ENCODE measurements around the gene DDX11. TPM values are rescaled to one million over a fixed set of nuclear protein-coding genes. Genes with fewer than 3 reads are reported as not detected.
"Not testable (repeated sequence)": the region's sequence is repeated elsewhere in the genome, so short reads cannot be mapped to it uniquely, and the experiment has no call there.

DDX11 gene
- total RNA-seq, 1 experiment from 2014 or later: 17.4 TPM

GRCh38 chr12:31109773-31110172, 36.1 kb downstream of the DDX11 start:
- in situ Hi-C loops (cut with HindIII; ENCODE audit: low pct_unique_long_range_greater_than_20kb, low sequenced_read_pairs); DNase-seq (ENCODE audit: low read depth, low spot score): not testable (repeated sequence)

GRCh38 chr12:31110263-31110662, 36.6 kb downstream of the DDX11 start:
- in situ Hi-C loops (cut with HindIII; ENCODE audit: low pct_unique_long_range_greater_than_20kb, low sequenced_read_pairs); DNase-seq (ENCODE audit: low read depth, low spot score): not testable (repeated sequence)

GRCh38 chr12:31115092-31115601, 41.5 kb downstream of the DDX11 start:
- in situ Hi-C loops (cut with HindIII; ENCODE audit: low pct_unique_long_range_greater_than_20kb, low sequenced_read_pairs); DNase-seq (ENCODE audit: low read depth, low spot score): not testable (repeated sequence)

- in situ Hi-C loops (cut with HindIII; ENCODE audit: low pct_unique_long_range_greater_than_20kb, low sequenced_read_pairs); DNase-seq (ENCODE audit: low read depth, low spot score): not testable (repeated sequence)
Measured at GRCh38 chr12:31116846-31117202, 43.2 kb downstream of the DDX11 start.

DNA sequence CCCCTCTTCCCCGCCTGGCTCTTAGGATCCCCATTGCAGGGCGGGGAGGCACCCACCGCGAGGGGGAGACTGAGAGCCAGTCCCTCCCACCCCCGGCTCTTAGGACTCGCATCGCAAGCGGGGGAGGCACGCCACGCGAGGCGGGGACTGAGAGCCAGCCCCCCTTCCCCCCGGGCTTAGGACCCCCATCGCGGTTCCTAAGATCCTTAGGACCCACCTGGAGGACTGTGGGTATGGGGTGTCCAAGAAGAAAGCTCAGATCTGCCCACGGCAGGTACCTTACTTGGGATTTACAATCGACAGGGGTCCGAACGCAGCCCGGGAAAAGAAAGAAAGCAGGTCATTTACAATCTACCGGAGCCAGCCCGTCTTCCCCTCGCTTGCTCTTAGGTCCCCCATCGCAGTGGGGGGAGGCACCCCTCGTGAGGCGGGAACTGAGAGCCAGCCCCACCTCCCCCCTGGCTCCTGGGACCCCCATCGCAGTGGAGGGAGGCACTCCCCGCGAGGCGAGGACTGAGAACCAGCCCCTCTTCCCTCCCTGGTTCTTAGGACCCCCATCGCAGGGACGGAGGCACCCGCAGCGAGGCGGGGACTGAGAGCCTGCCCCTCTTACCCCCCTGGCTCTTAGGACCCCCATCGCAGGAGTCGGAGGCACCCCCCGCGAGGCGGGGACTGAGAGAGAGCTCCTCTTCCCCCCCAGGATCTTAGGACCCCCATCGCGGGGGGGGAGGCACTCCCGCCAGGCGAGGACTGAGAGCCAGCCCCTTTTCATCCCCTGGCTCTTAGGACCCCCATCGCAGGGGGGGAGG, 43.7 kb downstream of the DDX11 start:
- in situ Hi-C loops (cut with HindIII; ENCODE audit: low pct_unique_long_range_greater_than_20kb, low sequenced_read_pairs): no loop called here

DNA sequence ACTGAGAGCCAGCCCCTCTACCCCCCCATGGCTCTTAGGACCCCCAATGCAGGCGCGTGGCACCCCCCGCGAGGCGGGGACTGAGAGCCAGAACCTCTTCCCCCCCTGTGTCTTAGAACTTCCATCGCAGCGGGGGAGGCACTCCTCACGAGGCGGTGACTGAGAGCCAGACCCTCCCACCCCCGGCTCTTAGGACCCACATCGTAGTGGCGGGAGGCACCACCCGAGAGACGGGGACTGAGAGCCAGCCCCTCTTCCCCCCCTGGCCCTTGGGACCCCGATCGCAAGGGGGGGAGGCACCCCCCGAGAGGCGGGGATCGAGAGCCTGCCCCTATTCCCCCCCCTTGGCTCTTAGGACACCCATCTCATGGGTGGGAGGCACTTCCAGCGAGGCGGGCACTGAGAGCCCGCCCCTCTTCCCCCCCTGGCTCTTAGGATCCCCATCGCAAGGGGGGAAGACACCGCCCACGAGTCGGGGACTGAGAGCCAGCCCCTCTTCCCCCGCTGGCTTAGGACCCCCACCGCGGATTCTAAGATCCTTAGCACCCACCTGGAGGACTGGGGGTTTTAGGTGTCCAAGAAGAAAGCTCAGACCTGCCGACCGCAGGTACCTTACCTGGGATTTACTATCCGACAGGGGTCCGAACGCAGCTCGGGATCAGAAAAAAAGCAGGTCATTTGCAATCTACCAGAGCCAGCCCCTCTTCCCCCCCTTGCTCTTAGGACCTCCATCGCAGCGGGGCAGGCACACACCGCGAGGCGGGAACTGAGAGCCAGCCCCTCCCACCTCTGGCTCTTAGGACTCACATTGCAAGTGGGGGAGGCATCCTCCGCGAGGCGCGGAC, 44.9 kb downstream of the DDX11 start:
- peak; percentile 50 for DNase-seq (ENCODE audit: low read depth, low spot score)
- in situ Hi-C loops (cut with HindIII; ENCODE audit: low pct_unique_long_range_greater_than_20kb, low sequenced_read_pairs): no loop called here

More for the DNA sequence above, 43.7 kb downstream of the DDX11 start:
- DNase-seq (ENCODE audit: low read depth, low spot score): peak; percentile 74

- in situ Hi-C loops (cut with HindIII; ENCODE audit: low pct_unique_long_range_greater_than_20kb, low sequenced_read_pairs): no loop called here
- no peak for DNase-seq (ENCODE audit: low read depth, low spot score)
Measured at GRCh38 chr12:31119192-31119802, 45.6 kb downstream of the DDX11 start.

DNA sequence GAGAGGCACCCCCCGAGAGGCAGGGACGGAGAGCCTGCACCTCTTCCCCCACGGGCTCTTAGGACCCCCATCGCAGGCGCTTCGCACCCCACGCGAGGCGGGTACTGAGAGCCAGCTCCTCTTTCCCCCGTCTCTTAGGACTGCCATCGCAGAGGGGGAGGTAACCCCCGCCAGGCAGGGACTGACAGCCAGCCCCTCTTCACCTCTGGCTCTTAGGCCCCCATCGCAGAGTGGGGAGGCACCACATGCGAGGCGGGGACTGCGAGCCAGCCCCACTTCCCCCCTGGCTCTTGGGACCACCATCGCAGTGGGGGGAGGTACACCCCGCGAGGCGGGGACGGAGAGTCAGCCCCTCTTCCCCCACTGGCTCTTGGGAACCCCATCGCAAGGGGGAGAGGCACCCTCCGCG, 46.1 kb downstream of the DDX11 start:
- no peak for DNase-seq (ENCODE audit: low read depth, low spot score)
- in situ Hi-C loops (cut with HindIII; ENCODE audit: low pct_unique_long_range_greater_than_20kb, low sequenced_read_pairs): no loop called here

- no peak for DNase-seq (ENCODE audit: low read depth, low spot score)
Measured at GRCh38 chr12:31120392-31121008, 46.8 kb downstream of the DDX11 start.

GRCh38 chr12:31121022-31121728, 47.5 kb downstream of the DDX11 start:
- in situ Hi-C loops (cut with HindIII; ENCODE audit: low pct_unique_long_range_greater_than_20kb, low sequenced_read_pairs); DNase-seq (ENCODE audit: low read depth, low spot score): not testable (repeated sequence)

More at GRCh38 chr12:31120392-31121008, 46.8 kb downstream of the DDX11 start:
- in situ Hi-C loops (cut with HindIII; ENCODE audit: low pct_unique_long_range_greater_than_20kb, low sequenced_read_pairs): no loop called here

DNA sequence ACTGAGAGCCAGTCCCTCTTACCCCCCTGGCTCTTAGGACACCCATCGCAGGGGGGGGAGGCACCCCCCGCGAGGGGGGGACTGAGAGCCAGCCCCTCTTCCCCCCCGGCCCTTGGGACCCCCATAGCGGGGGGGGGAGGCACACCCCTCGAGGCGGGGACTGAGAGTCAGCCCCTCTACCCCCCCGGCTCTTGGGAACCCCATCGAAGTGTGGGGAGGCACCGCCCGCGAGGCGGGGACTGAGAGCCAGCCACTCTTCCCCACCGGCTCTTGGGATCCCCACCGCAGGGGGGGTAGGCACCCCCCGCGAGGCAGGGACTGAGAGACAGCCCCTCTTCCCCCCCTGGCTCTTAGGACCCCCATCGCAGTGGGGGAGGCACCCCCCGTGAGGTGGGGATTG, 48.8 kb downstream of the DDX11 start:
- in situ Hi-C loops (cut with HindIII; ENCODE audit: low pct_unique_long_range_greater_than_20kb, low sequenced_read_pairs): no loop called here
- no peak for DNase-seq (ENCODE audit: low read depth, low spot score)

- in situ Hi-C loops (cut with HindIII; ENCODE audit: low pct_unique_long_range_greater_than_20kb, low sequenced_read_pairs); DNase-seq (ENCODE audit: low read depth, low spot score): not testable (repeated sequence)
Measured at GRCh38 chr12:31124158-31124557, 50.5 kb downstream of the DDX11 start.

- DNase-seq (ENCODE audit: low read depth, low spot score); in situ Hi-C loops (cut with HindIII; ENCODE audit: low pct_unique_long_range_greater_than_20kb, low sequenced_read_pairs): not testable (repeated sequence)
Measured at GRCh38 chr12:31125171-31125570, 51.5 kb downstream of the DDX11 start.

DNA sequence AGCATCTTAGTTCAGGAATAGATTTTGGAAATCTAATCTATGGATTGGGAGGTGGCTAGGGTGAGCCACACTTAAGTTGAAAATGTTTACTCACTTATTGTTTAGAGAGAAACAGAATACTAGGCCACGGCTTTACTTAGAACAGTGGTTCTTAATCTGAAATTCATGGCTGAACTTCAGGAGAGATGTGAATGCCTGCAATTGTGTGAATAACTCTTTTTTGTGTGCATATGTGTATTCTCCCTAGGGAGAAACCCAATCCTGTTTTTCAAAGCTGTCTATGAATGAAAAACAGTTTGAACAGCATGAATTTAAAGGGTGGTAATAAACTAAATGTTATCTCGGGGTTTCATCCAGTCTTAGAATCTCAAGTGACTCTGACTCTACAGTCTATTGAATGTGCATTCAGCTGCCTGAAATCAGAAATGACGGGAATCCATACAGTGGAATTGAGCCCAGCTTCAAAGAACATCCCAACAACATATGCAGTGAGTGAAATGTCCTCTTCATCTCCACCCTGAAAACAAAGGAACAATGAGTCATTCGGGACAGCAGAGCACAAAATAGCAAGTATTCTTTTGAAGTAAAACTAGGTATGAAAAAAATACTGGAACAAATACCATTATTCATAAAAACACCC, 53.7 kb downstream of the DDX11 start:
- in situ Hi-C loops (cut with HindIII; ENCODE audit: low pct_unique_long_range_greater_than_20kb, low sequenced_read_pairs); DNase-seq (ENCODE audit: low read depth, low spot score): not testable (repeated sequence)

DNA sequence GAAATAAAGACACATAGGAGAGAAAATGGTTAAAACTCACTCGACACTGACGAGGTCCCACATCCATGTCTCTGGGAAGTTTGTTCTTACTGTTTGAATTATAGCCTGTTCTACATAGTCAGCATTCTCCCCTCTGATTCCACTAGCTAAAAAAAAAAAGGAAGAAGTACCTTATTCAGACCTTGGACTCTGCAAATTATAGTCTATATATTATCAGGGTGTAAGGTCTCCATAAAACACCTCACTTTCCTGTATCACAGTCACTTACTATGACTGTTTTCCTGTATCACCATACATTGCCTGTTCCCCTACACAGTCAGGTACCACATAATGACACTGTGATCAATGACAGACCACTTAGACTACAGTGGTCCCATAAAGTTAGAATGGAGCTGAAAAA, 62.9 kb downstream of the DDX11 start:
- DNase-seq (ENCODE audit: low read depth, low spot score); in situ Hi-C loops (cut with HindIII; ENCODE audit: low pct_unique_long_range_greater_than_20kb, low sequenced_read_pairs): not testable (repeated sequence)

GRCh38 chr12:31144768-31145167, 71.1 kb downstream of the DDX11 start:
- DNase-seq (ENCODE audit: low read depth, low spot score); in situ Hi-C loops (cut with HindIII; ENCODE audit: low pct_unique_long_range_greater_than_20kb, low sequenced_read_pairs): not testable (repeated sequence)
